Activated T-cell treated with anti-CD3 and anti-CD28 coated beads, Interleukin-2, amount 50 U/mL, for 24 hours (primary cell): ENCODE data around the gene KLHL3.

Source experiments
- DNase-seq: peaks from one replicate; pipeline ENCODE4 v3.0.0-alpha.2; 2020
- H3K27ac Mint-ChIP-seq: 2 replicates; pipeline ENCODE4 v1.8.0; 2020; ENCODE audit warnings: mild to moderate bottlenecking, mixed read lengths
- H3K27me3 Mint-ChIP-seq: 2 replicates; pipeline ENCODE4 v1.8.0; 2020; ENCODE audit warnings: mixed read lengths
- H3K36me3 Mint-ChIP-seq: 2 replicates; pipeline ENCODE4 v1.8.0; 2020; ENCODE audit warnings: low read depth, mixed read lengths
- H3K4me1 Mint-ChIP-seq: 2 replicates; pipeline ENCODE4 v1.8.0; 2020; ENCODE audit warnings: low read depth, mixed read lengths
- H3K4me3 Mint-ChIP-seq: 2 replicates; pipeline ENCODE4 v1.8.0; 2020; ENCODE audit warnings: mild to moderate bottlenecking, moderate library complexity, mixed read lengths
- H3K9me3 Mint-ChIP-seq: 2 replicates; pipeline ENCODE4 v1.8.0; 2020; ENCODE audit warnings: mixed read lengths

The KLHL3 gene

DNA sequence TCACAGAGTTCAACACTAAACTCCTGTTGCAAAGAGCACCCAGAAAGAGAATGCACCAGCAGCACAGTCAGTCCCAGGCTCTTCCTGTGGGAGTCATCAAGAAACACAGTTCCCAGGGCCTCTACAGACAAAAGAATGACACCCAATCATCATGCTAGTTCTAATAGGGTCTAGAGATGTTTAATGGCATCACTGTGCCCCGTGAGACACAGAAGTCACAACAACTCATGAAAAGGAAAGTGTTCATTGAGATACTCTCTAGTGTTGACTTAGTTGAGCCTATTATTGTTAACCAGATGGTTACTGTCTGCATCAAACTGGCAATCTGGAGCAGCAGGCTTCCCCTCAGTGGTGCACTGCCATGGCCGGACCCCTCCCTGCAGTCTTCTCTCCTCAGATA lies 1.6 kb downstream of the KLHL3 start:
- Mint-ChIP-seq H3K9me3 (peaks cover 9% of the 10 kb centered on the region), H3K4me1 (peaks cover 23% of the 10 kb centered on the region), H3K27me3 (no peaks in the 10 kb centered on the region), H3K4me3 (no peak overlapping the region), H3K36me3 (peaks cover 6% of the 10 kb centered on the region), H3K27ac (no peak overlapping the region)
- no peak for DNase-seq

GRCh38 chr5:137733922-137734321 lies 2.0 kb downstream of the KLHL3 start:
- Mint-ChIP-seq H3K9me3 (peaks cover 7% of the 10 kb centered on the region), H3K36me3 (peaks cover 4% of the 10 kb centered on the region), H3K4me1 (peaks cover 19% of the 10 kb centered on the region), H3K4me3 (no peak overlapping the region), H3K27me3 (no peaks in the 10 kb centered on the region), H3K27ac (no peak overlapping the region)
- DNase-seq: no peak

GRCh38 chr5:137733006-137733405 lies 2.9 kb downstream of the KLHL3 start:
- no peak overlapping the region for H3K27ac Mint-ChIP-seq
- no peak for DNase-seq
- peaks cover 2% of the 10 kb centered on the region for H3K36me3 Mint-ChIP-seq
- H3K4me1 Mint-ChIP-seq: peaks cover 18% of the 10 kb centered on the region
- no peaks in the 10 kb centered on the region for H3K27me3 Mint-ChIP-seq
- no peak overlapping the region for H3K4me3 Mint-ChIP-seq
- peaks cover 4% of the 10 kb centered on the region for H3K9me3 Mint-ChIP-seq

DNA sequence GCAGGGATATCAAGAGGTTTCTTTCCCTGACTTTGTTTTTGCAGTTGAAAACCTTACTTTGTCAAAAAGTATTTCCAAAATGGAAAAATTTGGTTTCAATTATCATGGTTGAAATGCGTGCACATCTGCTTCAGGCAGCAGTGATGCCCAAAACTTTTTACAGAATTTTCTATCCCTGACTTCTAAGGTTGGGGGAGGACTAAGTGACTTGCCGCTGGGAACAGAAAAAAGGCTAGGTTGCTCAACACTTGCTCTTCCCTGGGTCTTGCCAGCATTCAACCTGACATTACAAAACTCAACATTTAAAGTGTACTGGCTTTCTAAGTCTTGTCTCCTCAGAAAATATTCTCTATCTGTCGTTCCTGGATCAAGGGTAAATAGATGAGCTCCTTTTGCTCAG lies 4.7 kb downstream of the KLHL3 start:
- H3K27me3 Mint-ChIP-seq: no peaks in the 10 kb centered on the region
- no peak overlapping the region for H3K27ac Mint-ChIP-seq
- H3K9me3 Mint-ChIP-seq: no peaks in the 10 kb centered on the region
- no peaks in the 10 kb centered on the region for H3K36me3 Mint-ChIP-seq
- no peak overlapping the region for H3K4me3 Mint-ChIP-seq
- peaks cover 18% of the 10 kb centered on the region for H3K4me1 Mint-ChIP-seq
- no peak for DNase-seq

DNA sequence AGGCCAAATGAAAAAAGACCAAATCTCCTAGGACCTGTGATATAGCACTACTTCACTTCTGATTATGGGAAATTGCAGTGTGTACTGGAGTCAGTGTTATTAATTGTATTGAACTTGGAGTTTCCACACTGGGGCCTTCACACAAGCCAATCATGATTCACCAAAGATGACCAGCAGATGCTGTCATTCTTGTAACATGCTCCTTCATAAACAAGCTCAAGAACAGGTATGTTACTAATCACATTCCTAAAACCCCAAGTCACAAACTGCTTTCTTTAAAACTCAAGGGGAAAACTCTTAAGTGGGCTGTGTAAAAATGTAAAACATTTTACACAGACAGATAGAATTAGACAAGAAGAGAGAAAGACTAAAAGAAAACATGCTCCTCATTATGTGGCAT lies 5.6 kb downstream of the KLHL3 start:
- no peaks in the 10 kb centered on the region for H3K9me3 Mint-ChIP-seq

GRCh38 chr5:137728048-137728447 lies 7.8 kb downstream of the KLHL3 start:
- H3K4me1 Mint-ChIP-seq: peaks cover 18% of the 10 kb centered on the region
- H3K9me3 Mint-ChIP-seq: no peaks in the 10 kb centered on the region
- DNase-seq: no peak
- no peaks in the 10 kb centered on the region for H3K27me3 Mint-ChIP-seq
- H3K36me3 Mint-ChIP-seq: no peaks in the 10 kb centered on the region
- H3K4me3 Mint-ChIP-seq: no peak overlapping the region
- H3K27ac Mint-ChIP-seq: no peak overlapping the region

More for the DNA sequence above, 5.6 kb downstream of the KLHL3 start:
- Mint-ChIP-seq H3K27ac (no peak overlapping the region), H3K27me3 (no peaks in the 10 kb centered on the region), H3K4me1 (peaks cover 18% of the 10 kb centered on the region), H3K4me3 (no peak overlapping the region), H3K36me3 (no peaks in the 10 kb centered on the region)
- DNase-seq: no peak

- no peak for DNase-seq
- Mint-ChIP-seq H3K4me3 (no peak overlapping the region), H3K27me3 (no peaks in the 10 kb centered on the region), H3K9me3 (no peaks in the 10 kb centered on the region), H3K27ac (no peak overlapping the region), H3K4me1 (peaks cover 18% of the 10 kb centered on the region), H3K36me3 (no peaks in the 10 kb centered on the region)
Observed at GRCh38 chr5:137727623-137728022, 8.3 kb downstream of the KLHL3 start.

- H3K36me3 Mint-ChIP-seq: peaks cover 9% of the 10 kb centered on the region
- no peak overlapping the region for H3K27ac Mint-ChIP-seq
- no peaks in the 10 kb centered on the region for H3K9me3 Mint-ChIP-seq
- H3K4me3 Mint-ChIP-seq: no peak overlapping the region
- no peaks in the 10 kb centered on the region for H3K27me3 Mint-ChIP-seq
- H3K4me1 Mint-ChIP-seq: peaks cover 8% of the 10 kb centered on the region
- no peak for DNase-seq
Observed at GRCh38 chr5:137724251-137724650, 11.6 kb downstream of the KLHL3 start.

GRCh38 chr5:137718611-137719010 lies 17.3 kb downstream of the KLHL3 start:
- H3K4me1 Mint-ChIP-seq: peaks cover 8% of the 10 kb centered on the region
- no peak overlapping the region for H3K27ac Mint-ChIP-seq
- H3K9me3 Mint-ChIP-seq: peaks cover 8% of the 10 kb centered on the region

GRCh38 chr5:137716337-137716736 lies 19.6 kb downstream of the KLHL3 start:
- H3K36me3 Mint-ChIP-seq: peaks cover 38% of the 10 kb centered on the region
- DNase-seq: no peak
- peaks cover 15% of the 10 kb centered on the region for H3K9me3 Mint-ChIP-seq
- H3K4me3 Mint-ChIP-seq: no peak overlapping the region
- no peaks in the 10 kb centered on the region for H3K27me3 Mint-ChIP-seq
- H3K4me1 Mint-ChIP-seq: peaks cover 3% of the 10 kb centered on the region
- H3K27ac Mint-ChIP-seq: no peak overlapping the region

More at GRCh38 chr5:137718611-137719010, 17.3 kb downstream of the KLHL3 start:
- H3K36me3 Mint-ChIP-seq: peaks cover 29% of the 10 kb centered on the region
- no peak overlapping the region for H3K4me3 Mint-ChIP-seq
- H3K27me3 Mint-ChIP-seq: no peaks in the 10 kb centered on the region
- no peak for DNase-seq

DNA sequence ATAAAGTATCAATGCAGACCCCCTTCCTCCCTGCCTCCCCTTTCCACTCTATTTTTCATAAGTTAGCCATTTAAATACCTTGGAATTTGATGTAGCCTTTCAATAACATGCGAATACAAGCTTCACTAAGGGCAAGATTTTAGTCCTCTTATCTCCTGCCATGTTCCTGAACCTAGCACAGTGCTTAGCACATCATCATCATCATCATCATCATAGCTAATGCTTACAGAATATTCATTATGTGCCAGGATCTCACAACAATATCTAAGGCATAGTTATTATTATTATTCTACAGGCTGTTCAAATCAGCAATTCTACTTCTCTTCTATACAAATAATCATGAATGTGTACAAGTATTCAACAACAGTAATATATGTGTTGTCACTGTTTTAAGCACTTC lies 20.4 kb downstream of the KLHL3 start:
- H3K36me3 Mint-ChIP-seq: peaks cover 38% of the 10 kb centered on the region
- no peaks in the 10 kb centered on the region for H3K27me3 Mint-ChIP-seq

GRCh38 chr5:137714946-137715345 lies 20.9 kb downstream of the KLHL3 start:
- Mint-ChIP-seq H3K36me3 (peaks cover 35% of the 10 kb centered on the region), H3K4me3 (no peak overlapping the region), H3K27me3 (no peaks in the 10 kb centered on the region), H3K4me1 (no peaks in the 10 kb centered on the region), H3K27ac (no peak overlapping the region), H3K9me3 (peaks cover 15% of the 10 kb centered on the region)
- DNase-seq: no peak

More for the DNA sequence above, 20.4 kb downstream of the KLHL3 start:
- Mint-ChIP-seq H3K4me3 (no peak overlapping the region), H3K4me1 (no peaks in the 10 kb centered on the region), H3K27ac (no peak overlapping the region), H3K9me3 (peaks cover 15% of the 10 kb centered on the region)
- no peak for DNase-seq

GRCh38 chr5:137714494-137714893 lies 21.4 kb downstream of the KLHL3 start:
- H3K27me3 Mint-ChIP-seq: no peaks in the 10 kb centered on the region
- no peaks in the 10 kb centered on the region for H3K4me1 Mint-ChIP-seq
- H3K9me3 Mint-ChIP-seq: peaks cover 15% of the 10 kb centered on the region
- no peak overlapping the region for H3K27ac Mint-ChIP-seq
- no peak for DNase-seq
- no peak overlapping the region for H3K4me3 Mint-ChIP-seq
- H3K36me3 Mint-ChIP-seq: peaks cover 33% of the 10 kb centered on the region

DNA sequence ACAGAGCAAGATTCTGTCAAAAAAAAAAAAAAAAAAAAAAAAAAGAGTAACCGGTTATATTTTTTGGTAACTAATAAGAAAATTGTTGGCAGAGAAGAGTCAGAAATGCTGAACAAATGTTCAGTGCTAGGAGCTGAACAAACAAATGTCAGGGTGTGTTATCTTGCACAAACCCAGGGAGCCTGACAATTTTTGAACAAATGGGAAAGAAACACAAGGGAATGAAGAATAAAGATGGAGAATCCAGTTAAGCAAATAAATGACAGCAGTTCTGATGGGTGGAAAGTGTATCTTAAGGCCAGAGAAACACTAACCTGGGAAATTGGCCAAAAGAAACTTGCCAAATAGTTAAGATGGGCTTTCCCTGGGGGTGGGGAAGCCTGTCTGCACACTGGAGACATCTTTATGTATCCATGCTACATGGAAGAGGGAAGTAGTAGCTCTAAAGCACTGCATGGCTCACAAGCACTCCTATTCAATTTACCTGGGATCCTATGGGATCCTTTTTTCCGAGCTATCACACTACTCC lies 23.7 kb downstream of the KLHL3 start:
- H3K36me3 Mint-ChIP-seq: peaks cover 37% of the 10 kb centered on the region
- no peak overlapping the region for H3K27ac Mint-ChIP-seq
- H3K27me3 Mint-ChIP-seq: no peaks in the 10 kb centered on the region

DNA sequence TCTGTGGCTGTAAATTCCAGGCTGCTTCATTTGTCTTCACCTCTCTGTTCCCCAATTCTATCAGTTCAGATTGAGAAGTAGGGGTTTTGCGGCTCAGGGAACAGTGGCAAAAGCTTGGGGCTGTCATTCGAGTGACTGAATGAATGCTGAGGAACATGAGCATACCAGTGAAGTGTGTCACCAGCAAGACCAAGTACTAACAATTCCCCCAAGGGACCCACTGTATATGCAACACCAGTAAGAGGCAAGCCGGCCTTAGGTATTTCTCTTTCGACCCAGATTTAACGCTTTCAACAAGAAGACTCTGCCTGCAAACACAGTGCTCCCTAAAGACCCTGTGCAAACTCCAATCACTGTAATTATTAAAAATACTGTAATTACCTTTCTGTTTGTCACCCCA lies 25.8 kb downstream of the KLHL3 start:
- no peak for DNase-seq
- Mint-ChIP-seq H3K4me3 (no peak overlapping the region), H3K4me1 (no peaks in the 10 kb centered on the region), H3K27ac (no peak overlapping the region), H3K27me3 (no peaks in the 10 kb centered on the region), H3K36me3 (peaks cover 37% of the 10 kb centered on the region), H3K9me3 (peaks cover 15% of the 10 kb centered on the region)

More for the DNA sequence above, 23.7 kb downstream of the KLHL3 start:
- H3K9me3 Mint-ChIP-seq: peaks cover 15% of the 10 kb centered on the region
- H3K4me3 Mint-ChIP-seq: no peak overlapping the region
- no peaks in the 10 kb centered on the region for H3K4me1 Mint-ChIP-seq
- no peak for DNase-seq
